Measurements from ENCODE around the gene THSD4.

GRCh38 chr15:71328453-71328852 is 213.2 kb downstream of the THSD4 start:
- no peak for TF ChIP-seq CTCF (IDR thresholded peaks at IDR 0.05; ENCODE audit: low read depth, low read length)
- no peak for TF ChIP-seq EZH2phosphoT487 (IDR thresholded peaks at IDR 0.05; ENCODE audit: low read depth)

Data from OCI-LY3 (cell line).